Brain microvascular endothelial cell (primary cell): ENCODE results near the gene SBF2.

Experiments
- DNase-seq: peaks from one replicate; pipeline ENCODE4 v3.0.0-alpha.2; 2020
- H3K27ac ChIP-seq: fragments of 250-450 bp; sonication (Bioruptor Pico); 2 replicates; pipeline ENCODE4 v1.5.1; 2020; ENCODE audit warnings: mild to moderate bottlenecking, moderate library complexity
- H3K27me3 ChIP-seq: fragments of 250-450 bp; sonication (Bioruptor Pico); replicated peaks from 2 replicates; pipeline ENCODE4 v1.5.1; 2020; ENCODE audit warnings: mild to moderate bottlenecking
- H3K36me3 ChIP-seq: fragments of 250-450 bp; sonication (Bioruptor Pico); replicated peaks from 2 replicates; pipeline ENCODE4 v1.5.1; 2020; ENCODE audit warnings: mild to moderate bottlenecking
- H3K4me3 ChIP-seq: 2 replicates; pipeline ENCODE4 v1.5.1; 2011; ENCODE audit warnings: low read depth, mild to moderate bottlenecking, control low read depth, low read length, moderate library complexity
- in situ Hi-C: cut with HindIII; loops from 2 replicates; pipeline ENCODE4 v1.10.0; 2017; ENCODE audit warnings: low sequenced_read_pairs, low pct_ligation_motif_present
- TF ChIP-seq, protein P1 (sequence below): IDR thresholded peaks from 2 replicates; pipeline ENCODE4 v1.5.1; 2011; ENCODE audit warnings: low read depth, mild to moderate bottlenecking, moderate library complexity, low read length, control low read depth, inconsistent platforms; ENCODE audit errors: missing control alignments

SBF2 gene

DNA sequence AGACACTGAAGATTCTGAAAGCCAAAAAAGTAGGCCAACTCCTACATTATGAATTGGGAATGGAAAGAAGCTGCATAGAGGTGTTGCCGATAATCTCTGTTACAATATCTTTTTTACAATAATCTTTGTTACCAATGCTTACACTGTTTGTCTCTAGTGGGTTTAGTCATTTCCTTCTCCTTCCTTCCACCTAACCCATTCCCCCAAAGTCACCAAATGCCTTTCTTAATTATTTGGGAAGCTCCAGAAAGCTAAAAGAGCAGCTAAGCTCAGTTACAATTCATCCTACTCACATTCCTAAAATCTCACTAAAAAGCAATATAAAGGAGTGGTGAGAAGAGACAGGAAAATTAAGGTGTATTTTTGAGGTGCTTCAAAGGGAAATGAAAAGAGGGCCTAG lies 316.5 kb downstream of the SBF2 start:
- Histone ChIP-seq H3K4me3 (no peak overlapping the region), H3K36me3 (no peaks in the 10 kb centered on the region), H3K27ac (no peak overlapping the region), H3K27me3 (no peaks in the 10 kb centered on the region)
- TF ChIP-seq, protein P1, sequence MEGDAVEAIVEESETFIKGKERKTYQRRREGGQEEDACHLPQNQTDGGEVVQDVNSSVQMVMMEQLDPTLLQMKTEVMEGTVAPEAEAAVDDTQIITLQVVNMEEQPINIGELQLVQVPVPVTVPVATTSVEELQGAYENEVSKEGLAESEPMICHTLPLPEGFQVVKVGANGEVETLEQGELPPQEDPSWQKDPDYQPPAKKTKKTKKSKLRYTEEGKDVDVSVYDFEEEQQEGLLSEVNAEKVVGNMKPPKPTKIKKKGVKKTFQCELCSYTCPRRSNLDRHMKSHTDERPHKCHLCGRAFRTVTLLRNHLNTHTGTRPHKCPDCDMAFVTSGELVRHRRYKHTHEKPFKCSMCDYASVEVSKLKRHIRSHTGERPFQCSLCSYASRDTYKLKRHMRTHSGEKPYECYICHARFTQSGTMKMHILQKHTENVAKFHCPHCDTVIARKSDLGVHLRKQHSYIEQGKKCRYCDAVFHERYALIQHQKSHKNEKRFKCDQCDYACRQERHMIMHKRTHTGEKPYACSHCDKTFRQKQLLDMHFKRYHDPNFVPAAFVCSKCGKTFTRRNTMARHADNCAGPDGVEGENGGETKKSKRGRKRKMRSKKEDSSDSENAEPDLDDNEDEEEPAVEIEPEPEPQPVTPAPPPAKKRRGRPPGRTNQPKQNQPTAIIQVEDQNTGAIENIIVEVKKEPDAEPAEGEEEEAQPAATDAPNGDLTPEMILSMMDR = no peak
- in situ Hi-C loops = loop anchor here (25.0 kb wide), 1 partner anchor 335 kb away; the partner anchor contains the start of gene ADM
- no peak for DNase-seq

DNA sequence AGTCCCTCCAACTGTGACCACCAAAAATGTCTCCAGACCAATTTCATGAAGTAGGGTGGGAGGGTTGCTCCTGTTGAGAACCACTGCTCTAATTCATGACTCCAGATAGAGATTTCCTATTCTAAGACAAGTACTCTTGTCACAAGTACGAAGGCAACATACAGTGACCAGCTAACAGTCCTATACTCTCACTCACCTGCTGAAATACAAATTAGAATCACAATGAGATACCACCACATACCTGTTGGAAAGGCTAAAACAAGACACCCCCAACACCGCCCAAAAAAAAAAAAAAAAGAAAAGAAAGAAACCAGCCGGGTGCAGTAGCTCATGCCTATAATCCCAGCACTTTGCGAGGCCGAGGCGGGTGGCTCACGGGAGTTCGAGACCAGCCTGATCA lies 319.6 kb downstream of the SBF2 start:
- H3K27ac ChIP-seq = no peak overlapping the region
- no peak for DNase-seq
- TF ChIP-seq, protein P1 = no peak
- no peaks in the 10 kb centered on the region for H3K27me3 ChIP-seq
- in situ Hi-C loops = no loop called here
- H3K4me3 ChIP-seq = no peak overlapping the region
- no peaks in the 10 kb centered on the region for H3K36me3 ChIP-seq

DNA sequence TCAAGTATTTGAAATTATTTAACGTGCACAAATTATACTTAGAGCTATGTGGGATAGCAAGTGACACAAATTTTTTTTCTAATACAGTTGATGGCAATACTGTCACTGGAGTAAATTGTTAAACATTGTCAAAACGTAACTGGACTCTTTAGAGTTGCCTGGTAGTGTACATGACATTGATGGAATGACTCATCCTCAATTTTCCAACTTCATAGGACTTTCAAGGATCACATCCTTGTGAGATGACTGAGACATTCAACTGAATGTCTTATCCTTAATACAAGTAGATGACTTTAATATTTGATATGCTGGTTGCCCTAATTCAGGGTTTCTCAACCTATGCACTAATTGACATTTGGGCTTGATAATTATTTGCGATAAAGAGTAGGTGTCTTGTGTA lies 320.1 kb downstream of the SBF2 start:
- TF ChIP-seq, protein P1 = no peak
- Histone ChIP-seq H3K4me3 (no peak overlapping the region), H3K27me3 (no peaks in the 10 kb centered on the region), H3K36me3 (no peaks in the 10 kb centered on the region), H3K27ac (no peak overlapping the region)
- in situ Hi-C loops = no loop called here
- DNase-seq = no peak

DNA sequence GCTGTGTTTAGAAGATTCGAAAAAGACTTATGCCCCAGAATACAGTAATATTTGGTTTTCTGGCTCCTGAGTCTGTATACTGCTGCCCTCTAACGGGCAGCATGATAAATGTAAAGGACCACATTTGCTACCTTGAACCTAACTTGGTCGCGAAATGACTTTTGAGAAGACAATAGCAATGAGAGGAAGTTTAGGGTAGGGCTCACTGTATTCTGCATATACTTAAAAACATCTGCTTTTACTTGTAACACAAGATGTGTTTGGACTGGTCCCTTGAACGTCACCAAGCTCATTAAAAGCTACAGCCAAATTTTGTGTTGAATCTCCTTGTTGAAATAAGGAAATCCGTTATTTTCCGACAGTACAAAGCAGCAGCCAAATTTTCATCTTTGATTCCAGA lies 321.0 kb downstream of the SBF2 start:
- DNase-seq = peak; percentile 37
- no peak overlapping the region for H3K27ac ChIP-seq

DNA sequence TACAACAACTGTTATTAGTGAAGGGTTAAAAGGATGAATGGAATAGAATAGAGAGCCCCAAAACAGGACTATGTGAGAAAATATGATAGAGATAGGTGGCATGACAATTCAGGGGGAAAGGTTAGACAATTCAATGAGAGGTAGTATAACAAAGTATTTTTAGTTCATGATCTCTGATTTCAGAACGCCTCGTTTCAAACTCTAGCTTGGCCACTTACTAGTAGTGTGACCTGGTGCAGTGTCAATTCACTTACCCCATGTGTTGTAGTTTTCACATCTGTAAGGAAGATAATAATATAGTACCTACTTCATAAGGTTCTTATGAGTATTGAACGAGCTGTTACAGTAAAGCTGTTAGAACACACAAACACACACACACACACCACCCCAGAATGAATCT lies 322.1 kb downstream of the SBF2 start:
- TF ChIP-seq, protein P1 = no peak
- H3K36me3 ChIP-seq = peaks cover 2% of the 10 kb centered on the region
- no peak overlapping the region for H3K27ac ChIP-seq
- DNase-seq = no peak
- in situ Hi-C loops = no loop called here
- H3K27me3 ChIP-seq = no peaks in the 10 kb centered on the region
- no peak overlapping the region for H3K4me3 ChIP-seq

More for the DNA sequence above, 321.0 kb downstream of the SBF2 start:
- TF ChIP-seq, protein P1 = peak; percentile 74
- Histone ChIP-seq H3K27me3 (no peaks in the 10 kb centered on the region), H3K4me3 (no peak overlapping the region), H3K36me3 (peaks cover 2% of the 10 kb centered on the region)
- in situ Hi-C loops = no loop called here

DNA sequence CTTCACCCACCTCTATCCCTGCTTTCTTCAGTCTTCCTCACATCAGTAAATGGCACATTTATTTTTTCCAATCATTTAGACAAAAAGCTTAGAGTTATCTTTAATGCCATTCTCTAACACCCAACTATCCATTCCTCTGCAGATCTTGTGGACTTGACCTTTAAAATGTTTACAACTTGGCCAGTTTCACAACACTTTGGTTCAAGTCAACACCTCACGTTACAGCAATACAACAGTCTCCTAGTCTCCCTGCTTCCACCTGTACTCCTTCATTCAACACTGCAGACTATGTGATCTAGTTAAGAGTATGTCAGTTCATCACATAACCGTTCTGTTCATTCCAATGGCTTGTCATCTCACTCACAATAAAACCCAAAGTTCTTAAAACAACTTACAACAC lies 325.0 kb downstream of the SBF2 start:
- H3K27me3 ChIP-seq = no peaks in the 10 kb centered on the region
- H3K36me3 ChIP-seq = peaks cover 2% of the 10 kb centered on the region
- DNase-seq = no peak
- no peak overlapping the region for H3K4me3 ChIP-seq
- TF ChIP-seq, protein P1 = no peak
- no peak overlapping the region for H3K27ac ChIP-seq
- in situ Hi-C loops = no loop called here
